Heart right ventricle (tissue), 16 donors: ENCODE measurements around the gene LIPK. TPM values are rescaled to one million over a fixed set of nuclear protein-coding genes. Genes with fewer than 3 reads are reported as not detected.

Experiments
- ATAC-seq, 8 donors: fragments of 200-7000 bp; cut with Tn5 transposase; one replicate each; pipeline ENCODE4 v1.9.1; 2020; ENCODE audit warnings: mild to moderate bottlenecking in 8 of 8, moderate library complexity in 8 of 8, moderate number of reproducible peaks in 1 of 8
- DNase-seq, 2 donors: peaks; one replicate each; pipeline ENCODE4 v3.0.0-alpha.2; 2020
- H3K27ac ChIP-seq, 10 donors: fragments of 200-600 bp; sonication (generic) in 2 of 10; one replicate each; pipeline versions ENCODE4 v1.5.0 to v1.8.0; 2020 to 2022; ENCODE audit warnings: mild to moderate bottlenecking in 3 of 10
- H3K27me3 ChIP-seq, 7 donors: fragments of 200-600 bp; one replicate each; pipeline ENCODE4 v1.8.0; 2021 to 2022; ENCODE audit warnings: mild to moderate bottlenecking in 2 of 7
- H3K36me3 ChIP-seq, 9 donors: fragments of 200-600 bp; sonication (generic) in 1 of 9; one replicate each; pipeline versions ENCODE4 v1.5.0 to v1.8.0; 2020 to 2022; ENCODE audit warnings: mild to moderate bottlenecking in 2 of 9
- H3K4me1 ChIP-seq, 9 donors: fragments of 200-600 bp; sonication (generic) in 1 of 9; one replicate each; pipeline versions ENCODE4 v1.5.0 to v1.8.0; 2020 to 2022; ENCODE audit warnings: mild to moderate bottlenecking in 4 of 9
- H3K4me3 ChIP-seq, 10 donors: fragments of 200-600 bp; sonication (generic) in 2 of 10; one replicate each; pipeline versions ENCODE4 v1.5.0 to v1.8.0; 2020 to 2022; ENCODE audit warnings: mild to moderate bottlenecking in 7 of 10, moderate library complexity in 2 of 10
- H3K9me3 ChIP-seq, 11 donors: fragments of 200-600 bp in 10 of 11; sonication (generic) in 2 of 11; one replicate each; pipeline versions ENCODE4 v1.5.0 to v1.8.0; 2013 to 2022; ENCODE audit warnings: mild to moderate bottlenecking in 2 of 11, control low read depth in 1 of 11, moderate library complexity in 1 of 11
- WGBS, 2 donors: extraction: QIAGEN DNeasy Blood & Tissue Kit; methylation state at CpG; one replicate each; pipeline ENCODE4 v1.1.7; 2013; ENCODE audit warnings: inconsistent platforms in 1 of 2; 5-methylcytosine and 5-hydroxymethylcytosine counted together
- intact Hi-C, 10 donors: fragments of 100-400 bp; cut with DNase I; formaldehyde crosslinking; loops; one replicate each; pipeline versions ENCODE4 v1.11.1 to v1.14.2; 2022
- polyA plus RNA-seq, 2 donors: library from polyadenylated mRNA; stranded (reverse); fragments of 200-250 nt; gene quantifications; one replicate each; pipeline ENCODE4 v1.2.3, GENCODE V29; 2013
- total RNA-seq, 10 donors: library from RNA; stranded (reverse); fragmentation: NEBNext Ultra II Directional in 3 of 10; extraction: Animal tissue kit (Norgen Biotek cat#: 25700) in 3 of 10; gene quantifications; one replicate each; pipeline versions ENCODE4 v1.2.1 to v1.2.4, GENCODE V29; 2021 to 2023
- TF ChIP-seq, protein P1 (sequence below), 9 donors: fragments of 200-600 bp; sonication (generic) in 2 of 9; IDR thresholded peaks; one replicate each; pipeline versions ENCODE4 v1.5.0 to v1.8.0; 2021 to 2022; ENCODE audit warnings: antibody characterized with exemption in 9 of 9, mild to moderate bottlenecking in 5 of 9, moderate library complexity in 1 of 9
- donor health status: Arrhythmogenic right ventricular cardiomyopathy.
- donor health status: ischemic (EF 13 %, LVEDD 7.1; RV severe dilation, severe dysfunction).
- donor health status: healthy with polysubstance abuse.
- donor health status: DM: no; HTN: yes; CAD: no.
- donor health status: DM: no; HTN: no; CAD: no.
- donor health status: ischemic (EF 25% LVEDD 6.9; RV normal size, moderate dysfunction).
- donor health status: ischemic (EF 25% LVEDD 5.7; RV mildly dilated, moderate dysfunction).
- donor health status: healthy.
- donor health status: DM: yes; HTN: yes; CAD: no.
- donor health status: Ischemic cardiomyopathy.
- donor health status: ischemic (EF 35%, LVEDD 5.7; RV mildly dilated, moderate dysfunction).
- donor health status: nonischemic (EF 11% LVEDD 7.7; RV severe dilation, severe dysfunction).
- donor health status: DM: yes; HTN: yes; CAD: no.
- donor health status: PGD.
- donor health status: ischemic (EF 29% LVEDD 5.4; RV normal size, mild dysfunction).
- donor health status: nonischemic (EF 23%, LVEDD 6.1; RV moderate dilation, normal function).

Gene LIPK
- total and polyA plus RNA-seq, 12 donors, result not detected

DNA sequence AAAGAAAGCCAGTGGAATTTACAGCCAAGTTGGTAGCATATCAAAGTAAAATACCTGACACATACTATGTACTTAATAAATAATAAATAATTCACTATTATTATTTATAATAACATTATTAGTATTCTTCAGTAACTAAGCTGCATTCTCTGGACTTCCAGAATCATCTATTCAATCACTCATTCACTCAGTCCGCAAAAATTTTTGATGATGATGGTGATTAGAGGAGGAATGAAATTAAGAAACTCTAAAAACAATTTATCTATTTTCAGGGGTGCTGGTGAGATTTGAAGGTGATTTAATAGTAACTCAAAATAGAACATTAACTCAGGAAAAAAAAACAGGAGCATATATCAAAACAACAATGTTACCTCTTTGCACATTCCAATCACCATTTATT is 50.6 kb downstream of the LIPK start:
- no peak overlapping the region for H3K4me3 ChIP-seq
- H3K9me3 ChIP-seq, result no peaks in the 10 kb centered on the region
- no peak overlapping the region for H3K27ac ChIP-seq
- H3K4me1 ChIP-seq, result no peaks in the 10 kb centered on the region
- ATAC-seq, result no peak
- peaks cover 0 to 6% (median 0%) of the 10 kb centered on the region in 7 donors for H3K27me3 ChIP-seq
- H3K36me3 ChIP-seq, result no peaks in the 10 kb centered on the region
- intact Hi-C loops, result no loop called here
- no peak for DNase-seq
- TF ChIP-seq, protein P1, sequence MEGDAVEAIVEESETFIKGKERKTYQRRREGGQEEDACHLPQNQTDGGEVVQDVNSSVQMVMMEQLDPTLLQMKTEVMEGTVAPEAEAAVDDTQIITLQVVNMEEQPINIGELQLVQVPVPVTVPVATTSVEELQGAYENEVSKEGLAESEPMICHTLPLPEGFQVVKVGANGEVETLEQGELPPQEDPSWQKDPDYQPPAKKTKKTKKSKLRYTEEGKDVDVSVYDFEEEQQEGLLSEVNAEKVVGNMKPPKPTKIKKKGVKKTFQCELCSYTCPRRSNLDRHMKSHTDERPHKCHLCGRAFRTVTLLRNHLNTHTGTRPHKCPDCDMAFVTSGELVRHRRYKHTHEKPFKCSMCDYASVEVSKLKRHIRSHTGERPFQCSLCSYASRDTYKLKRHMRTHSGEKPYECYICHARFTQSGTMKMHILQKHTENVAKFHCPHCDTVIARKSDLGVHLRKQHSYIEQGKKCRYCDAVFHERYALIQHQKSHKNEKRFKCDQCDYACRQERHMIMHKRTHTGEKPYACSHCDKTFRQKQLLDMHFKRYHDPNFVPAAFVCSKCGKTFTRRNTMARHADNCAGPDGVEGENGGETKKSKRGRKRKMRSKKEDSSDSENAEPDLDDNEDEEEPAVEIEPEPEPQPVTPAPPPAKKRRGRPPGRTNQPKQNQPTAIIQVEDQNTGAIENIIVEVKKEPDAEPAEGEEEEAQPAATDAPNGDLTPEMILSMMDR (IDR thresholded peaks at IDR 0.05), result no peak
- WGBS, 2 donors, result 0% methylated on average over 1 of the region's 1 CpG

DNA sequence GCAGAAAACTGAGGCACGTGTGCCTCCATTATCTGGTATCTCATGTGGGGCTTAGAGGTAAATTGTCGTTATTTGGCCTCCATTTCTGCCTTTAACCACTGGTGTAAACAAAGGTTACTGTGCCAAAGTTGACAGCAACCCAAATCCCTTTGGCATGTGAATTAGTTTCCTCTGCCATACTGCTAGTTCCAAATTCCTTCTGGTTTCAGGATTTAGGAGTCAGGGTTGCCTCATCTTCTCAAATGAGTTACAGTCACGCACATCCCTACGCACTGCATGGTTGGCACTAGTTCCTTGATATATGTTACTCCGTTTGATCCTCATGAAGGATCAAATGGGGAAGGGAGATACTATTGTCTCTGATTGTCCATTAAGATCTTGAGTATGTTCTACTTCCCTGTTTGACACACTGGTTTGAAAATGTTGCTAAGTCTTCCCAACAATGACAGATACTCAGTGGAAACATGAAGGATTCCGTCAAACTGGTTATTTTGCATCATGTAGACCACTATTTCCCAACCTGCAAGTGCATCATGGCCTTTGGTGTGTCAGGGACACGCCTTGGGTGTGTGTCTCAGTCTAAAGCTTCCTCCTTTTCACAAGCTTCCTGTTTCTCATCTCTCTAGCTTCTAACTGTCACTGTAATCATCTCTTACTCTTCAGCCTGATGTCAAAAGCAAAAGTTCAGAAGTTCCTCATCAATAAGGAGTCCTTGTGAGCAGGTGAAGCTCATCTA is 53.5 kb downstream of the LIPK start, which contains the start of gene LIPN:
Gene LIPN (plus strand): TSS at position 655 of the 736 bp plus-strand sequence. CDS start 1,386 bp downstream, outside the sequence.
- ATAC-seq, result peak in 4 of 8 donors; percentile 20 to 65 (median 26)
- peak within 1 kb of the TSS in 1 of 10 donors; percentile 24 for H3K4me3 ChIP-seq
- H3K27ac ChIP-seq, result peak within 1 kb of the TSS in 2 of 10 donors; percentile 11 to 85
- WGBS, 2 donors, result 88 to 90% methylated on average over 7 of the region's 7 CpGs
- H3K27me3 ChIP-seq, result peaks cover 0 to 6% (median 0%) of the 10 kb centered on the region in 7 donors
- TF ChIP-seq, protein P1 (IDR thresholded peaks at IDR 0.05), result no peak
- no peak for DNase-seq
- H3K4me1 ChIP-seq, result no peaks in the 10 kb centered on the region
- H3K9me3 ChIP-seq, result no peaks in the 10 kb centered on the region
- intact Hi-C loops, result no loop called here
- no peaks in the 10 kb centered on the region for H3K36me3 ChIP-seq

DNA sequence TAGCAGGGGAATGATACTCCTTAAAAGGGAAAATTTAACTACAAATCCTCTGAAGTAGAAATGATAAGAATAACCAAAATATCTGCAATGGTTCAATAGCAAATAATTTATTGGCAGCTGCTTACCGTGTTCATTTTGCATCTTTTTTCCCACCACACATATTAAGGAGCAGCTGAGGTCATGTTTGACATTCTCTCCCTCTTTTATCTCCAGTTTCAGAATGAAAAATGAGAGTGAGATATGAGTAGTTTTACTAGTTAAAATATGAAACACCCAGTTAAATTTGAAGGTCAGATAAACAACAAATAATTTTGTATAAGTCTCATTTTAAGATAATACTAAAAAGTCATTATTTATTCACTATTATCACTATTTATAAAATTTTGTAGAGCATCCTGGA is 56.9 kb downstream of the LIPK start:
- 70 to 75% methylated on average over 1 of the region's 1 CpG for WGBS, 2 donors
- no peaks in the 10 kb centered on the region for H3K36me3 ChIP-seq
- peaks cover 0 to 9% (median 0%) of the 10 kb centered on the region in 9 donors for H3K4me1 ChIP-seq
- H3K9me3 ChIP-seq, result no peaks in the 10 kb centered on the region
- TF ChIP-seq, protein P1 (IDR thresholded peaks at IDR 0.05), result no peak
- intact Hi-C loops, result no loop called here
- H3K27ac ChIP-seq, result no peak overlapping the region
- no peaks in the 10 kb centered on the region for H3K27me3 ChIP-seq
- ATAC-seq, result no peak
- no peak overlapping the region for H3K4me3 ChIP-seq
- no peak for DNase-seq

GRCh38 chr10:88763441-88763840 is 57.4 kb downstream of the LIPK start:
- Histone ChIP-seq H3K36me3 (no peaks in the 10 kb centered on the region), H3K27me3 (no peaks in the 10 kb centered on the region), H3K9me3 (no peaks in the 10 kb centered on the region), H3K4me1 (peaks cover 0 to 9% (median 0%) of the 10 kb centered on the region in 9 donors), H3K4me3 (no peak overlapping the region), H3K27ac (no peak overlapping the region)
- WGBS, 2 donors, result 59 to 66% methylated on average over 1 of the region's 1 CpG
- intact Hi-C loops, result no loop called here
- DNase-seq (no peak), ATAC-seq (no peak)
- TF ChIP-seq, protein P1 (IDR thresholded peaks at IDR 0.05), result no peak
